HCEC 1CT (cell line): ENCODE results near the gene NRXN3.

Experiments
- DNase-seq: peaks from one replicate; pipeline ENCODE4 v3.0.0-alpha.2; 2017

Gene NRXN3

GRCh38 chr14:79451601-79452000, 1281.4 kb downstream of the NRXN3 start:
- DNase-seq: no peak

GRCh38 chr14:79453276-79453675, 1283.1 kb downstream of the NRXN3 start:
- DNase-seq: no peak

GRCh38 chr14:79464468-79464867, 1294.3 kb downstream of the NRXN3 start:
- DNase-seq: peak; percentile 12

- peak; percentile 20 for DNase-seq
Measured at GRCh38 chr14:79465651-79466050, 1295.5 kb downstream of the NRXN3 start.

GRCh38 chr14:79466938-79467527, 1296.9 kb downstream of the NRXN3 start:
- no peak for DNase-seq

GRCh38 chr14:79467835-79468234, 1297.7 kb downstream of the NRXN3 start:
- peak; percentile 43 for DNase-seq

- no peak for DNase-seq
Measured at GRCh38 chr14:79468486-79468885, 1298.3 kb downstream of the NRXN3 start.

- no peak for DNase-seq
Measured at GRCh38 chr14:79473651-79474050, 1303.5 kb downstream of the NRXN3 start.

GRCh38 chr14:79475887-79476532, 1305.8 kb downstream of the NRXN3 start:
- DNase-seq: no peak

- DNase-seq: no peak
Measured at GRCh38 chr14:79476552-79476951, 1306.4 kb downstream of the NRXN3 start.

- DNase-seq: no peak
Measured at GRCh38 chr14:79480212-79480611, 1310.0 kb downstream of the NRXN3 start.

GRCh38 chr14:79482825-79483224, 1312.7 kb downstream of the NRXN3 start:
- no peak for DNase-seq

GRCh38 chr14:79483477-79484388, 1313.6 kb downstream of the NRXN3 start:
- peak; percentile 72 for DNase-seq

GRCh38 chr14:79487632-79488031, 1317.5 kb downstream of the NRXN3 start:
- no peak for DNase-seq

GRCh38 chr14:79491161-79491560, 1321.0 kb downstream of the NRXN3 start:
- DNase-seq: no peak

- no peak for DNase-seq
Measured at GRCh38 chr14:79493081-79493645, 1323.0 kb downstream of the NRXN3 start.

GRCh38 chr14:79496701-79497100, 1326.5 kb downstream of the NRXN3 start:
- peak; percentile 71 for DNase-seq

- no peak for DNase-seq
Measured at GRCh38 chr14:79500489-79500888, 1330.3 kb downstream of the NRXN3 start.

GRCh38 chr14:79502136-79502750, 1332.1 kb downstream of the NRXN3 start:
- DNase-seq: no peak

GRCh38 chr14:79502751-79503148, 1332.6 kb downstream of the NRXN3 start:
- DNase-seq: no peak

- DNase-seq: peak; percentile 61
Measured at GRCh38 chr14:79510659-79511058, 1340.5 kb downstream of the NRXN3 start.

GRCh38 chr14:79511146-79511545, 1341.0 kb downstream of the NRXN3 start:
- no peak for DNase-seq

GRCh38 chr14:79513446-79513845, 1343.3 kb downstream of the NRXN3 start:
- DNase-seq: no peak
